Measurements from ENCODE around the gene AXIN2.

AXIN2 gene

GRCh38 chr17:65553646-65554552, 7.5 kb downstream of the AXIN2 start:
- no peak for DNase-seq

GRCh38 chr17:65553009-65553645, 8.3 kb downstream of the AXIN2 start:
- no peak for DNase-seq

GRCh38 chr17:65552214-65552613, 9.2 kb downstream of the AXIN2 start:
- no peak for DNase-seq

GRCh38 chr17:65551267-65552040, 10.0 kb downstream of the AXIN2 start:
- DNase-seq: no peak

GRCh38 chr17:65550758-65551157, 10.7 kb downstream of the AXIN2 start:
- no peak for DNase-seq

- DNase-seq: no peak
Measured at GRCh38 chr17:65550075-65550662, 11.3 kb downstream of the AXIN2 start.

- no peak for DNase-seq
Measured at GRCh38 chr17:65548269-65548969, 13.0 kb downstream of the AXIN2 start.

GRCh38 chr17:65547253-65547670, 14.2 kb downstream of the AXIN2 start:
- DNase-seq: no peak

GRCh38 chr17:65546579-65546978, 14.9 kb downstream of the AXIN2 start:
- no peak for DNase-seq

- DNase-seq: no peak
Measured at GRCh38 chr17:65545705-65546523, 15.5 kb downstream of the AXIN2 start.

- no peak for DNase-seq
Measured at GRCh38 chr17:65544672-65545071, 16.8 kb downstream of the AXIN2 start.

- DNase-seq: no peak
Measured at GRCh38 chr17:65542610-65543009, 18.8 kb downstream of the AXIN2 start.

- no peak for DNase-seq
Measured at GRCh38 chr17:65542067-65542466, 19.4 kb downstream of the AXIN2 start.

GRCh38 chr17:65541453-65541852, 20.0 kb downstream of the AXIN2 start:
- no peak for DNase-seq

- DNase-seq: no peak
Measured at GRCh38 chr17:65539630-65540266, 21.7 kb downstream of the AXIN2 start.

- no peak for DNase-seq
Measured at GRCh38 chr17:65538675-65539529, 22.5 kb downstream of the AXIN2 start.

- DNase-seq: no peak
Measured at GRCh38 chr17:65537845-65538674, 23.4 kb downstream of the AXIN2 start.

- DNase-seq: no peak
Measured at GRCh38 chr17:65537343-65537844, 24.1 kb downstream of the AXIN2 start.

All from 8988T (cell line).